ENCODE measurements around the gene GHITM.

DNA sequence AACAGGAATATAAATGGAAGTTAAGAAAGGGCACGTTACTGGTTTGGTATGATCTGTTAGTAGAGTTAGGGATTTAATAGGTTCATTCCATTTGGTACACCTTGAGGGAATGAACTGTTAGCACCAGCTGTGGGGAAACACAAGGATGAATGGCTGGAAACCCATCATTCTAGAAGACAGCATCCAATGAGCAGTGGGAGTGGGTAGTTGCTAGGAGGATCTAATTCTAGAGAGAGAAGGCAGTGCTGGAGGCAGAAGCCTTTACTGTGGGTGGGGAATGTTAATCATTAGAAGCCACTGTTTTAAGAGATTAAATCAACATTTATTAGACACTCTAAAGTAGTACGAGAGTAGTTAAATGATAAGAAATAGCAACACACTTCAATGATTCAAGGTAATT lies 18.8 kb downstream of the GHITM start:
- TF ChIP-seq, protein P1, sequence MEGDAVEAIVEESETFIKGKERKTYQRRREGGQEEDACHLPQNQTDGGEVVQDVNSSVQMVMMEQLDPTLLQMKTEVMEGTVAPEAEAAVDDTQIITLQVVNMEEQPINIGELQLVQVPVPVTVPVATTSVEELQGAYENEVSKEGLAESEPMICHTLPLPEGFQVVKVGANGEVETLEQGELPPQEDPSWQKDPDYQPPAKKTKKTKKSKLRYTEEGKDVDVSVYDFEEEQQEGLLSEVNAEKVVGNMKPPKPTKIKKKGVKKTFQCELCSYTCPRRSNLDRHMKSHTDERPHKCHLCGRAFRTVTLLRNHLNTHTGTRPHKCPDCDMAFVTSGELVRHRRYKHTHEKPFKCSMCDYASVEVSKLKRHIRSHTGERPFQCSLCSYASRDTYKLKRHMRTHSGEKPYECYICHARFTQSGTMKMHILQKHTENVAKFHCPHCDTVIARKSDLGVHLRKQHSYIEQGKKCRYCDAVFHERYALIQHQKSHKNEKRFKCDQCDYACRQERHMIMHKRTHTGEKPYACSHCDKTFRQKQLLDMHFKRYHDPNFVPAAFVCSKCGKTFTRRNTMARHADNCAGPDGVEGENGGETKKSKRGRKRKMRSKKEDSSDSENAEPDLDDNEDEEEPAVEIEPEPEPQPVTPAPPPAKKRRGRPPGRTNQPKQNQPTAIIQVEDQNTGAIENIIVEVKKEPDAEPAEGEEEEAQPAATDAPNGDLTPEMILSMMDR (IDR thresholded peaks at IDR 0.05) = no peak
- no peak for TF ChIP-seq ZFX (IDR thresholded peaks at IDR 0.05; ENCODE audit: borderline replicate concordance)

All from 22Rv1 (cell line).